H1 (cell line): ENCODE data around the gene HSD11B1.

Experiments used
- BRCA1 ChIP-seq: IDR thresholded peaks from 2 replicates; pipeline ENCODE4 v1.6.1; 2012; ENCODE audit warnings: low read depth, low read length, improper control_type of control experiment
- CTCF ChIP-seq, 3 experiments: IDR thresholded peaks; 1 replicate in 2 of 3; 2 replicates in 1 of 3; pipeline versions ENCODE4 v1.5.1 to v1.6.1; 2011; ENCODE audit warnings: low read length in 3 of 3, mild to moderate bottlenecking in 3 of 3, inconsistent platforms in 2 of 3, low read depth in 1 of 3, moderate library complexity in 1 of 3; ENCODE audit not compliant: insufficient read depth in 1 of 3; ENCODE audit errors: control extremely low read depth in 1 of 3
- EGR1 ChIP-seq: IDR thresholded peaks from 2 replicates; pipeline ENCODE4 v1.6.1; 2011; ENCODE audit warnings: low read depth, low read length, borderline replicate concordance
- EZH2 ChIP-seq: fragments of 200-600 bp; sonication (generic); IDR thresholded peaks from 2 replicates; pipeline ENCODE4 v1.7.1; 2012; ENCODE audit warnings: low read depth, mild to moderate bottlenecking, moderate library complexity, low read length, inconsistent platforms; ENCODE audit not compliant: severe bottlenecking
- JUND ChIP-seq: IDR thresholded peaks from 2 replicates; pipeline ENCODE4 v1.6.1; 2011; ENCODE audit warnings: mild to moderate bottlenecking, improper control_type of control experiment, low read length
- KDM1A ChIP-seq: fragments of 200-600, 300-600 bp; sonication (generic); IDR thresholded peaks from 2 replicates; pipeline ENCODE4 v1.7.1; 2016; ENCODE audit warnings: mild to moderate bottlenecking, low read length, borderline replicate concordance
- POLR2AphosphoS5 ChIP-seq: IDR thresholded peaks from 2 replicates; pipeline ENCODE4 v1.6.1; 2011; ENCODE audit warnings: low read depth, low read length
- TAF1 ChIP-seq: IDR thresholded peaks from 2 replicates; pipeline ENCODE4 v1.6.1; 2011; ENCODE audit warnings: mild to moderate bottlenecking, low read depth, low read length
- TCF12 ChIP-seq: IDR thresholded peaks from 2 replicates; pipeline ENCODE4 v1.6.1; 2011; ENCODE audit warnings: low read depth, mild to moderate bottlenecking, low read length
- USF2 ChIP-seq: IDR thresholded peaks from 2 replicates; pipeline ENCODE4 v1.6.1; 2011; ENCODE audit warnings: low read length, improper control_type of control experiment
- ZNF274 ChIP-seq: IDR thresholded peaks from 2 replicates; pipeline ENCODE4 v1.7.0; 2012; ENCODE audit warnings: low read length, borderline replicate concordance; ENCODE audit errors: extremely low read depth

- TF ChIP-seq BRCA1 (no peak), CTCF (IDR thresholded peaks at IDR 0.05; ENCODE audit: control extremely low read depth in 1 of 3, insufficient read depth in 1 of 3, low read depth in 1 of 3, low read length in 3 of 3) (no peak), ZNF274 (no peak), TAF1 (no peak), KDM1A (no peak), USF2 (no peak), TCF12 (no peak), POLR2AphosphoS5 (no peak), JUND (no peak), EZH2 (no peak), EGR1 (no peak)
Observed at GRCh38 chr1:209714338-209714737, 9.7 kb downstream of the HSD11B1 start.
